GM12875 (cell line): ENCODE results near the gene UROC1.

ENCODE experiments used
- H3K4me3 ChIP-seq: one replicate; pipeline ENCODE4 v1.5.1; 2011; ENCODE audit warnings: low read depth, low read length, control low read depth
- CTCF ChIP-seq: IDR thresholded peaks from 2 replicates; pipeline ENCODE4 v1.5.1; 2011; ENCODE audit warnings: low read depth, mild to moderate bottlenecking, control low read depth, inconsistent platforms, low read length, moderate library complexity, borderline replicate concordance; ENCODE audit not compliant: insufficient read depth

The UROC1 gene

GRCh38 chr3:126551121-126551838, 33.7 kb upstream of the UROC1 start:
- no peak for TF ChIP-seq CTCF

GRCh38 chr3:126550488-126551051, 33.0 kb upstream of the UROC1 start:
- no peak for TF ChIP-seq CTCF
- no peak overlapping the region for H3K4me3 ChIP-seq

More at GRCh38 chr3:126551121-126551838, 33.7 kb upstream of the UROC1 start:
- H3K4me3 ChIP-seq: no peak overlapping the region

- H3K4me3 ChIP-seq: no peak overlapping the region
- no peak for TF ChIP-seq CTCF
These were observed 32.4 kb upstream of the UROC1 start for GRCh38 chr3:126549861-126550487.

- TF ChIP-seq CTCF: no peak
- H3K4me3 ChIP-seq: no peak overlapping the region
These were observed 31.2 kb upstream of the UROC1 start for GRCh38 chr3:126548556-126549466.

GRCh38 chr3:126547721-126548120, 30.1 kb upstream of the UROC1 start:
- TF ChIP-seq CTCF: no peak
- H3K4me3 ChIP-seq: no peak overlapping the region

- H3K4me3 ChIP-seq: no peak overlapping the region
- TF ChIP-seq CTCF: no peak
These were observed 29.1 kb upstream of the UROC1 start for GRCh38 chr3:126546549-126547239.
